GM21390 (cell line): ENCODE data around the gene FBXO44.
A peak's percentile ranks its signal among the peaks of the same experiment; 100 is the strongest.

Experiments used
- ATAC-seq: cut with Tn5 transposase; IDR thresholded peaks from one replicate; pipeline ENCODE4 v1.9.1; 2021; ENCODE audit not compliant: unreplicated experiment

Gene FBXO44

DNA sequence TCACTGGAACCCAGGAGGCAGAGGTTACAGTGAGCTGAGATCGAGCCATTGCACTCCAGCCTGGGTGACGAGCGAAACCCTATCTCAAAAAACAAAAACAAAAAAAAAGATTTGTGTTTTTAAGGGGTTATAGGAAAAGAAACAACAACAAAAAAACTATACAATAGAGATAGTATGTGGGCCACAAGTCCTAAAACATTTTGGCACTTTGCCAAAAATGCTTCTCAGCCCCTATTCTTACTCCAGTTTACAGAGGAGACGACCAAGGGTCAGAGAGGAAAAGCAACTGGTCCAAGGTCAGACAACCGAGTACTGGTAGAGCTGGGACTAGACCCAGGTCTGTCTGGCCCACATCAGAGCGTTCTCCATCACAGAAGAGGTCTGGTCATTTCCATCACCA lies 3.0 kb downstream of the FBXO44 start:
- no peak for ATAC-seq

DNA sequence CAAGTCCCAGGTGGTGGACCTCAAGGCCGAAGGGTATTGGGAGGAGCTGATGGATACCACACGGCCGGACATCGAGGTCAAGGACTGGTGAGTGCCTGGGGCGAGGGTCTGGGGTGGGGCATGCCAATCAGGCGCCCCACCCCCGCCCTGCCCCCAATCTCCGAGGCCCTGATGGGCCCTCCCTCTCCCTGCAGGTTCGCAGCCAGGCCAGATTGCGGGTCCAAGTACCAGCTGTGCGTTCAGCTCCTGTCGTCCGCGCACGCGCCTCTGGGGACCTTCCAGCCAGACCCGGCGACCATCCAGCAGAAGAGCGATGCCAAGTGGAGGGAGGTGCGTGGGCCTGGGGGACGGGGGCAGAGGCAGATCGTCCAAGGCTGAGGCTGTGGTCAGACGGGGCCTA lies 3.9 kb downstream of the FBXO44 start:
- ATAC-seq: no peak

DNA sequence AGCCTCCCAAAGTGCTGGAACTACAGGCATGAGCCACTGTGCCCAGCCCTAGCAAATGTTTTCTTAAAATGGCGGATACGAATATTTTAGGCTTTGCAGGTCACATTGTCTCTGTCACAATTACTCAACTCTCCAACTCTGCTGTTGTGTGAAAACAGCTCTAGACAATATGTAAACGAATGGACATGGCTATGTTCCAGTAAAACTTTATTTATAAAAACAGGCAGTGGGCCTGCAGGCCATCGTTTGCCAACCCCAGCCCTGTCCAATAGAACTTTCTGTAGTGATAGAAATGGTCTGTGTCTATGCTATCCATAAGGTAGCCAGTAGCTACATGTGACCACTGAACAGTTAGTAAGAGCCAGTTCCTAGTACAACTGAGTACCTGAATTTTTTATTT lies 5.1 kb downstream of the FBXO44 start:
- no peak for ATAC-seq

DNA sequence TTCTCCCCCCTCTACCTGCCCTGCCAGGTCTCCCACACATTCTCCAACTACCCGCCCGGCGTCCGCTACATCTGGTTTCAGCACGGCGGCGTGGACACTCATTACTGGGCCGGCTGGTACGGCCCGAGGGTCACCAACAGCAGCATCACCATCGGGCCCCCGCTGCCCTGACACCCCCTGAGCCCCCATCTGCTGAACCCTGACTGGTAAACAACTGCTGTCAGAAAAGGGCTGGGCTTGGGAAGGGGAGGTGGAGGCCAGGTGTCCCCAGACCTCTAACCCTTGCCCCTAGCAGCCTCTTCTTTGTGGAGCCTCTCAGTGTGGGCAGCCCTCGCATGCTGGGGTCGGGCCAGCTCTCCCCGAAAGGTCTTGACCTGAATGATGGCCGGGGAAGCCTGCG lies 6.4 kb downstream of the FBXO44 start:
- ATAC-seq: no peak

DNA sequence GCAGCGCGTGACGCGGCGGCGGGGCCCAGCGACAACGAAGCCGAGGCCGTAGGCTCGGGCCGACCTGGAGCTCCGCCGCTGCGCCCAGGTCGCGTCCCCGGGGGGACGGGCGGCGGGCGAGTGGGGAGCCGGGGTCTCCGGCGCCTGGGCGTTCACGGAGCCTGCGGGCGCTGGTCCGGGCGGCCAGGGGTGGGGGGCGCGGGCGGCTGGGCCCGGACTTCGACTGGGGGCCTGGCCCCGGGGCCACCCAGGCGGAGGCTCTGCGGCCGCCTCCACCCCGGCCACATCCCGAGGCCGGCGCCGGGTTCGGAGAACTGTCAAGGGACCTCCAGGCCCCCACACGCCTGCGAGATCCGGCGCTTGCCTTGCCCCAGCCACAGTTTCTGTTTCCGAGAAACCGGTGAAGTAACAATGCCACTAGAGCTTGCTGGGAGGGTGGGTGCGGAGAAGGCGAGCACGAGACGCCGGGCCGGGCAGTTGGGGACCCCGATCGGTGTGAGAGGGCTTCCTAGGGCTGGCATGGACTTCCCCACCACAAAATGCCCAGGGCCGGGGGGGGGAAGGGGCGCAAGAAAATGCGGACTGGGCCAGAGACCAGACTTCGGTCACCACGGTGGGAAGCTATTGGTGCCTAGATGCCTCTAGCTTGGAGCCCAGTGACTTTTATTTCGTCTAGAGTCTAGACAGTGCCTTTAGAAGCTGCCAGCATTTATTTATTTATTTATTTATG lies 9.8 kb downstream of the FBXO44 start:
- ATAC-seq: peak; percentile 38

DNA sequence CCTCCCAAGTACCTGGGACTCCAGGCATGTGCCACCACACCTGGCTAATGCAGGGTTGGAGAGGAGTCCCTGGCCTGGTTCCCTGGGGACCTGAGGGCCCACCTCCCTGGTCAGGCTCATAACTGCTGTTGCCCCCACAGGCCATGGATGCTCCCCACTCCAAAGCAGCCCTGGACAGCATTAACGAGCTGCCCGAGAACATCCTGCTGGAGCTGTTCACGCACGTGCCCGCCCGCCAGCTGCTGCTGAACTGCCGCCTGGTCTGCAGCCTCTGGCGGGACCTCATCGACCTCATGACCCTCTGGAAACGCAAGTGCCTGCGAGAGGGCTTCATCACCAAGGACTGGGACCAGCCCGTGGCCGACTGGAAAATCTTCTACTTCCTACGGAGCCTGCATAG lies 13.8 kb downstream of the FBXO44 start:
- ATAC-seq: no peak

DNA sequence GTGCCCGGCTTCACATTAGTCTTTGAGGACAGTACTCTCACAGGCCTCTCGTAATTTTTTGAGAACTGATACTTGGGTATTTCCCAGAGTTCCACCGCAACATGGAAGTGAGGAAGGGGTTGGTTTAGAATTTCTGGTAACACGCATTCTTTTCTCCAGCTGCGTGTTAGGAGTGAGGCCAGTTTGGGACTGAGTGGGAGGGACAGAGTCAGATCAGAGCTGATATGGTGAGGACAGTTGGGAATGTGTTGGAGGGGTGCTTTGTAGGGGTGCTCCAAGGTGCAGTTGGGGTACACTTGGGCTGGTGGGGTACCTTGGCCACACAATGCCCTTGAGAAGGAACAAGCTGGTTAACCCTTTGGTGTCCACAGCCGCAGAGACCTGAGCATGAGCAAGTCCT lies 16.1 kb downstream of the FBXO44 start:
- no peak for ATAC-seq

DNA sequence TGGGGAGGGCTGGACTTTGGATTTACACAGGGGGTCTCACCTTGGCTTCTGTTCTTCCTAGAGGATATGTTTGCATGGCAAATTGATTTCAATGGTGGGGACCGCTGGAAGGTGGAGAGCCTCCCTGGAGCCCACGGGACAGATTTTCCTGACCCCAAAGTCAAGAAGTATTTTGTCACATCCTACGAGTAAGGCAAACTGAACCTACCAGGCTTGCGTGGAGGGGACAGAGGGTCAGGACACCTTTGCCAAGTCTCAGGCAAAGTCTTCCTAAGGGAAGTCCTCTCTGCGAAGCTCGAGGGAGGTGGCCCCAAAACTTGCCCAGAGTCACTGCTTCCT lies 16.5 kb downstream of the FBXO44 start:
- no peak for ATAC-seq

DNA sequence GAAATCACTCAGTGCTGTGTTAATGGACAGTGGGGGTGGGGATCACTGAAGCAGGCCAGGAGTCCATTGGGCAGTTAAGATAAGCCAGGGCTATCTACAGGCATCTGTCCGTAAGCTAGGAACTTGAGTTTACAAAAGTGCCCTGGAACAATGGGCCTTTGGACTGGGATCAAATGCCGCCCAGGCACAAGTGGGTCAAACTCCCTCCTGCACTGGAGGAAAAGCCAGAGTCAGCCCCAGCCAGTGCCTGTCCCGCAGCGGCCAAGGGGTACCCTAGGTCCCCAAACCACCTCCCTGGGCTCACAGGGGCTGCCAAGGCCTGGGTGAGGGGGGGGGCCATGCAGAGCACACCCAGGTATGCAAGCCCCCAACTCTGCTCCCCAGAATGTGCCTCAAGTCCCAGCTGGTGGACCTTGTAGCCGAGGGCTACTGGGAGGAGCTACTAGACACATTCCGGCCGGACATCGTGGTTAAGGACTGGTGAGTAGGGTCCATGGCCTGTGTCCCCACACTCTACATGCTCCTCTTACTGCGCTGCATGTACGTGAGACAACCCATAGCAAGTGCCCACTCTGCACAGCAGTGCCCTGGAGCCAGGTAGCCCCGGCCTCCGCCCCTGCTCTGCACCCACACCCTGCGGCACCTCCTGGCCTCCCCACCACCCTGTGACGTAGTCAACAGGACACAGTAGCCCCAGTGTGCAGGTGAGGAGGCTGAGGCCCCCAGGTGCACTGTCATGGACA lies 17.0 kb downstream of the FBXO44 start:
- no peak for ATAC-seq

DNA sequence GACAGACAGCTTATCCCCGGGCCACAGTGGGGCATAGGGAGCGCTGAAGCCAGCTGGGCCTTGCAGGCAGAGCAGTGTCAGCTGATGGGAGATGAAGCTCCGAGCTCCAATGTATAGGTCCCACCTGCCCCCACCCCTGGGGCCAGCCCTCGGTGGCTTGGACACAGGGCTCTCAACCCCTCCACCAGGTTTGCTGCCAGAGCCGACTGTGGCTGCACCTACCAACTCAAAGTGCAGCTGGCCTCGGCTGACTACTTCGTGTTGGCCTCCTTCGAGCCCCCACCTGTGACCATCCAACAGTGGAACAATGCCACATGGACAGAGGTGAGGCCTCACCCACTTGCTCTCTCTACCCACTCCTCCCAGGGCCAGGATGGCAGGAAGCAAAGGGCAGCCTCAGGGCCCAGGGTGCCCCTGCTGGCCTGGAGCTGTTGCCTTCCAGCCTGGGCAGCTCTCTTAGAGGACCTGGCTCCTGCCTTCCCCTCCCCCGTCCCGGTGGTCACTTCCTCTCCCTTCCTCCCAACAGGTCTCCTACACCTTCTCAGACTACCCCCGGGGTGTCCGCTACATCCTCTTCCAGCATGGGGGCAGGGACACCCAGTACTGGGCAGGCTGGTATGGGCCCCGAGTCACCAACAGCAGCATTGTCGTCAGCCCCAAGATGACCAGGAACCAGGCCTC lies 18.6 kb downstream of the FBXO44 start:
- no peak for ATAC-seq

DNA sequence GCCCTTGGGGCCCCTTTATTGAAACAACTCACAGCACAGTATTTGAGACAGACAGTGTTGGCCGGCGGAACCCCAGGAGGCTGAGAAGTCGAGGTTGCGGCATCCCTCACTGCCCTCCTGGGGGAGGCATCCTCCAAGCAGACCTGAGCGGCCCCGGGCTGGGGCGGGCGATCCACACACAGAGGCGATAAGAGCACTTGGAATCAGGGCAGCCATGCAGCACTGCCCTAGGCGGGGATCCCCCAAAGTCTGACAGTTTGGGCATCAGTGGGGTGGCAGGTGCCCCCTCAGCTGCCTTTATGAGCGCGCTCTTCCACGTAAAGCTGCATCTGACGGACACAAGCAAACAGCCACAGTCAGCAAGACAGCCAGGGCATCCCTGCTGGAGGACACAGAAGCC lies 19.8 kb downstream of the FBXO44 start:
- ATAC-seq: no peak

DNA sequence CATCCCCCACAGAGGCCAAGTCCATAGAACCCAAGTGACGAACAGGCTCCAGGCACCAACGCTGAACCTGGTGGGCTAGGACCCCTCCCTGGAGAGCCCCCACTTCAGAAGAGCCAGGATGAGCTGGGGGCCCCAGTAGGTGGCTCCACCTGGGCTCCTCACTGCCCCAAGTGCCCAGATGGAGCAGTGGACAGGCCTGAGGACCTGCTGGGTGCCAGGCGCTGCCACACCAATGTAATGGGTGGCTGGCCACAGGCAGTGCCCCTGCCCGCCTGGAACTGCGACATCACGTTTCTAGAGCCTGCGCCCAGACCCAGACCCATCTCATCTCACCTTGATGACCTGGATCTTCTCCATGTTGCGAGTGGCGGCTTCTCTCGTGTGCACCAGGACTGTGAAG lies 20.6 kb downstream of the FBXO44 start:
- ATAC-seq: no peak

DNA sequence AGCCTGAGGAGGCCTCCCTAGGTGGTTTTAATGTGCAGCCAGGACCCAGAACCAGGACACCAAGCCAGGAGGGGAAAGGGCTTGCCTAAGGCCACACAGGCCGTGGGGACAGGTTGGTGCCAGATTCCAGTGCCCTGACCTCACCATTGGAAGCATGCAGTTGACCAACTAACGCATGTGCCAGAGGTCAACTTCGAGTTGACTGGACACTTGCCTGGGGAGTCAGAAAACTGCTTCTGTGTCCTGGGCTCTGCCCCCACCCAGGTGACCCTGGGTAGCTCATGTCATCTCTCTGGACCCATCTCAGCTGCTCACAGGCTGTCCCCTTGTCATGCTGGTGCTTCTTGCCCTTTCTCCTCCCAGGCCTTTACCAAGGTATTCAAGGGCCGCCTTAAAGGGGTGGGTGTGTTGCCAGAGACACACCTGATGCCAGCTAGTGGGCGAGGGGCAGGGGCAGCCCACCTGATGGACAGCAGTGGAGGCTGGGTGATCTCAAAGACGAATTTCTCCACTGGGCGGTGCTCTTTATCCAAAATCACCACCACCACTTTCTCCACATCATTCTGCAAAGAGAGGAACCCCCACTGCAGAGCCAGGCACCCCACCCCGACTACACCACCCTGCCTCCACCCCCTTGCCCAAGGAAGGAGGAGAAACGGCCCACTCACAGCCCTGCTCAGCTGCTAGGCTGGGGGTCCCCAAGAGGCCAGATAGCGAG lies 21.9 kb downstream of the FBXO44 start:
- ATAC-seq: no peak

DNA sequence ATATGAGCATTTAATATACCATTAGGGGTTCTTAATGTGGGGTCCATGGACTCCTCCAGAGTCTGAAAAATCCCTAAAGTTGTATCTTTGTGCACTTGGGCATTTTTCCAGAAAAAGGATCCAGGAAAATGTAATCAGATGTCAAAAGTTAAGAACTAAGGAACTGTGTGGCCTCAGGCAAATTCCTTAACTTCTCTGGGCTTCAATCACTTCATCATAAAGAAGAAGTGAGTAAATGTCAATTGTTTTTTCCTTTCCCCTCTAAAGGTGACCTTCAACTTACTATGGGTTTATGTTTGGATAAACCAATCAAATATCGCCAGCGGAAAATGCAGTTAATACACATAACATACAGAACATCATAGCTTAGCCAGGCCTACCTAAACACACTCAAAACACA lies 23.8 kb downstream of the FBXO44 start:
- no peak for ATAC-seq

DNA sequence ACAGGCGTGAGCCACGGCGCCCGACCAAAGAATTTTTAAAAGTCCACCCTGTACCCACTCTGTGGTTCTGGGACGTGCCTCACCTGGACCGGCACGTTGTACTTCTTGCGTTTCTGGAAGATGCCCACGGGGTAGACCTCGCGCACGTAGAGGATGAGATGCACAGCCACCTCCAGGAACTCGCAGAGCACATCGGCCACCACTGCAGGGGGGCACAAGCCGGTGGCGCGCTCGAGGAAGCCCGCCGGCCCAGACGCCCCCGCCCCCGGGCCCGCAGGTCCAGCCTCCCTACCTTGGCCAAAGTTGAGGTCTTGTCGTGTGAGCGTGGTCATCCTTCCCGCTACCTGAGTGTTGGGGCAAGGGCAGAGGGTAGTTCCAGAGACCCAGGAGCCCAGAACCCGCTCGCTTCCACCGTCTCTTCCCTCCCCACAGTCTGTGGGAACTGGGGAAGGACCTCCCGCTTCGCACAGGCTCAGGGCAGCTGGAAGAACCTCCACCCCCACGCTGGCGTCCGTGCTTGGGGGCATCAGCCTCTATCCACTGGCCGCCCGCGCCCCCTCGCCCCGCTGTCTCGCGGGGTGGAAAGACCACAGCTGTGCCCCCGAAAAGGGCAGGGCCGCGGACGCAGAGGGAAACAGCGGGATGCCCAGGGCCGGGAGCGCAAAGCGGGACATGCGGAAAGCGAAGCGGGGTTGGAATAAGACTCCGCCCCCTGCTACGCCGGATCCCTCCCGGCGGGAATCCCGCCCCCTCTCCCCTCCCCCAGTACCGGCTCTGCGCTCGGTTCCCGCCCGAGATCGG lies 25.8 kb downstream of the FBXO44 start:
- ATAC-seq: peak; percentile 21

DNA sequence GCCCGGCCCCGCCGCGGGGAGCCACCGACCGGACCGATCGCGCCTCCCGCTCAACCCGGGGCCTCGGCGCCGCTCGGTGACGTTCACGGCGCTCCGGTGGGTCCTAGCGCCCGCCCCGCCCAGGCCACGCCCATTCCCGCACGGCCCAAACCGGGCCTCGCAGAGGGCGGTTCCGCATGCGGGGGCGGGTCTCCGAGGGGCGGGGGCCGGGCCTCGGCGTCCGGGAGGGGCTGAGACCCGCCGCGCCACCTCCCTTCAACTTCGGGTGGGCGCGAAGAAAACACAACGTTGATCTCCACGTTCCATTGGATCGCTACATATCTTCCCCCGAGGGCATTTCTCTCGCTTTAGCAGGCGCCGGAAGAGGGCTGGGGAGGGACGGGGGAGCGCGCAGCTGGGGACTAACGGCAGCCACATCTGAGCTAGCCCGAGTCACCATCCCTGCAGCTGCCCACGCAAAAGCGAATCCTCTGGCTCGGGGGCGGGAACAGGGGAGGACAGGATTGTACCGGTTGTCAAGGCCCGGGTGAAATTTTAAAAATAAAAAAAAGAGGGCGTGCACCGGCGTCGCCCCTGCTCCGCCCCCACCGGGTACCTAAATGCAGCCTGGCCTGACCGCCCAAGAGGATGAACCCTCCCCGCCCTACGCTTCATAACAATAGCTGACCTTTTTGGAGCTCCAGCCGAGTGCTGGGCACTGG lies 26.5 kb downstream of the FBXO44 start, which contains the start of gene MAD2L2:
MAD2L2 (minus strand) TSS at position 78 of the 701 bp plus-strand sequence. CDS start 547 bp downstream, outside the sequence.
- peak; percentile 86 for ATAC-seq

DNA sequence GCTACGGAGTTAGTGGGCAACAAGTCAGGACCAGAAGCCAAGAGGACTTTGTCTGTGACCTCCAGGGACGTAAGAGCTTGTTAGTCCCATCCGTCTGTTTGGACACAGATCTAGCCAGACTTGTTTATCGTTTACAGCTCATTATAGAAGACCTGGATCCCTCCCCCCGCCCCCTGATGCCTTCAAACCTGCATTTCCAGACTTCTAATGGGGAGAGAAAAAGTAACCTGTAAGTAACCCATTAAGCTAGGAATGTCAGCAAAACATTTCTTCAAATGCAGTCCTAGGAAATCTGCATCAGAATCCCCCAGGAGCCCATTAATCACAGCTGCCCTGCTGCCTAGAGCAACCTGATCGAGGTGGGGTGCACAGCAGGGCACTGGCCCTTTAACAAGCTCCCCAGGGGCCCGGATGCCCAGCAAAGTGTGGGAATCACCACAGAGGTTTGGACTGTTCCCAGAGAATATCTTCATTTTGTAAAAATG lies 27.7 kb downstream of the FBXO44 start:
- ATAC-seq: no peak

DNA sequence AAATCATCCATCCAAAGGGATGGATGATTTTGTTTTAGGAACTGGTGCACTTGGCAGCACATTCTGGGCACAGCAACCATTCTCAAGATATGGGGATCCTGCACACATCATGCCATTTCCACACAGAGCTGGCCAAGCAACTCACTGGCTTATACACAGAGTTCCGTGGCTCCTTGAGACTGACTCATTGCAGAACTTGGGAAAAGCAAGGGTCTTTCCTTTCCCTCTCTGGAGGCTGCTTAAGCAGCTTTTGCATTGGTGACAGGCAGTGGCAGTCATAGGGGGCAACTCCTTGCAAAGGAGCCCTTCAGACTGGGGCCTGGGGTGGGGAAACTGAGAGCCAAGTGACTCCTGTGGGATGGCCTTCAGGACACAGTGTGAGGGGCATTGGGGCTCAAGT lies 28.1 kb downstream of the FBXO44 start:
- no peak for ATAC-seq

DNA sequence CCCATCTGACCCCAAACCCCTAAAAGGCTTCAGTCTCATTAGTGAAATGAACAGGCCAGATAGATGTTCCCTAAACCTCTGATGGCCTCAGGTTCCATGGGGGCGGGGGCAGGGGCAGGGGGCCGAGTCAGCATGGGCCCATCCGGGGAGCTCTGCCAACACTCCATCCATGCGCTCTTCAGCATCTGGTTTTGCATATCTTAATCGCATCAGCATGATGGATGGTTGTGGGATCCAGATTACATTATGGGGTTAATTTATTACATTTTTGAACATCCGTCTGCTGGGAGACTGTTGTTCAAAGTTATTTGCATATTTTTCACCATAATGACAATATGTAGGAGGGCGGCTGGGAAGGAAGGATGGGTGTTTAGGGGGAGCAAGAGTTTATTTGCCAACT lies 29.4 kb downstream of the FBXO44 start:
- no peak for ATAC-seq

DNA sequence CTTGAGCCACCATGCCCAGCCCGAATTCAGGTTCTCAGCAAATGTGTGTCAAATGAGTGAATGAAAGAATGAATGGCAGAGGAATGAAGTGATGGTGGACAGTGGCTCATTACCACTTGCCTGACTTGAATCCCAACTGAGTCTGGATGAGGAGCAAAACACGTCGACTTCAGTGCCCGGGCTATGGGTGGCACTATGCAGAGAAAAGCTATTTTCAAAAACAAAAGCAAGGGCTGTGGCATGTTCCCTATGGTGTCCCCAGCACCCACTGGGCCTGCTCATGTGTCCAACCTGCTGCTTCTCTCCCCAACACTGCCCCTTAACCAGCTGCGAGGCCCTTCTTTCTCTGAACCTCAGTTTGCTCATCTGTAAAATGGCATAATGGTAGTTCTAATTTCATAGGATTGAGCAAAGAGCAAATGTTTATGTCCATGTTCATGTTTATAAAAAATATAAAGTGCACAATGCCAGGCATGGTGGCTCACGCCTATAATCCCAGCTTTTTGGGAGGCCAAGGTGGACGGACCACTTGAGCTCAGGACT lies 30.6 kb downstream of the FBXO44 start:
- no peak for ATAC-seq
